Stimulated activated CD8-positive, alpha-beta memory T cell treated with anti-CD3 and anti-CD28 coated beads, Interleukin-4, amount 100 ng/mL, for 1 hour (primary cell): Measurements from ENCODE around the gene CMSS1.
"Not testable (repeated sequence)": the region's sequence is repeated elsewhere in the genome, so short reads cannot be mapped to it uniquely, and the experiment has no call there.

Experiments used
- DNase-seq, 2 donors: peaks; one replicate each; pipeline ENCODE4 v3.0.0-alpha.2; 2020; ENCODE audit warnings: low read depth in 2 of 2, low spot score in 1 of 2

The CMSS1 gene

GRCh38 chr3:100080573-100080972 is 262.9 kb downstream of the CMSS1 start:
- DNase-seq: no peak

- DNase-seq: no peak
These were observed 263.6 kb downstream of the CMSS1 start for GRCh38 chr3:100081311-100081710.

- no peak for DNase-seq
These were observed 264.5 kb downstream of the CMSS1 start for GRCh38 chr3:100081986-100082692.

- no peak for DNase-seq
These were observed 265.1 kb downstream of the CMSS1 start for GRCh38 chr3:100082714-100083113.

- DNase-seq: no peak
These were observed 265.5 kb downstream of the CMSS1 start for GRCh38 chr3:100083209-100083608.

GRCh38 chr3:100084100-100084806 is 266.6 kb downstream of the CMSS1 start:
- DNase-seq: no peak

GRCh38 chr3:100086401-100086800 is 268.7 kb downstream of the CMSS1 start:
- no peak for DNase-seq

- DNase-seq: no peak
These were observed 269.5 kb downstream of the CMSS1 start for GRCh38 chr3:100087198-100087597.

GRCh38 chr3:100088735-100089368 is 271.2 kb downstream of the CMSS1 start:
- no peak for DNase-seq

- DNase-seq: no peak
These were observed 272.4 kb downstream of the CMSS1 start for GRCh38 chr3:100089812-100090668.

- DNase-seq: no peak
These were observed 273.0 kb downstream of the CMSS1 start for GRCh38 chr3:100090669-100091005.

- no peak for DNase-seq
These were observed 276.2 kb downstream of the CMSS1 start for GRCh38 chr3:100093831-100094230.

- DNase-seq: not testable (repeated sequence)
These were observed 278.6 kb downstream of the CMSS1 start for GRCh38 chr3:100096286-100096685.

GRCh38 chr3:100096866-100097265 is 279.2 kb downstream of the CMSS1 start:
- no peak for DNase-seq

- DNase-seq: no peak
These were observed 280.5 kb downstream of the CMSS1 start for GRCh38 chr3:100097919-100098783.

- DNase-seq: no peak
These were observed 281.1 kb downstream of the CMSS1 start for GRCh38 chr3:100098784-100099070.

- DNase-seq: no peak
These were observed 282.0 kb downstream of the CMSS1 start for GRCh38 chr3:100099621-100100020.

GRCh38 chr3:100100425-100100824 is 282.8 kb downstream of the CMSS1 start:
- DNase-seq: no peak

- DNase-seq: no peak
These were observed 285.1 kb downstream of the CMSS1 start for GRCh38 chr3:100102757-100103156.

GRCh38 chr3:100103558-100104441 is 286.1 kb downstream of the CMSS1 start:
- DNase-seq: no peak
